CD14-positive monocyte (primary cell): ENCODE data around the gene TXN. TPM values are rescaled to one million over a fixed set of nuclear protein-coding genes. Genes with fewer than 3 reads are reported as not detected.
"Not testable (repeated sequence)": the region's sequence is repeated elsewhere in the genome, so short reads cannot be mapped to it uniquely, and the experiment has no call there.

ENCODE experiments used
- DNase-seq, 3 donors: peaks; one replicate each; pipeline ENCODE4 v3.0.0-alpha.2; 2011 to 2022
- H2AFZ ChIP-seq: 2 replicates; pipeline ENCODE4 v1.6.0; 2012; ENCODE audit warnings: mild to moderate bottlenecking, low read depth, low read length, inconsistent platforms; ENCODE audit not compliant: insufficient read depth, poor library complexity, severe bottlenecking
- H3K27ac ChIP-seq, 2 donors: 1 replicate in 1 of 2; 2 replicates in 1 of 2; pipeline ENCODE4 v1.5.1; 2012 to 2013; ENCODE audit warnings: low read length in 2 of 2, control low read depth in 1 of 2, inconsistent platforms in 1 of 2, low read depth in 1 of 2, mild to moderate bottlenecking in 1 of 2
- H3K27me3 ChIP-seq, 2 donors: one replicate each; pipeline versions ENCODE4 v1.6.0 to v1.6.1; 2011 to 2013; ENCODE audit warnings: low read length in 2 of 2; ENCODE audit not compliant: control insufficient read depth in 2 of 2, insufficient read depth in 2 of 2
- H3K36me3 ChIP-seq, 2 donors: replicated peaks in 1 of 2; 1 replicate in 1 of 2; 2 replicates in 1 of 2; pipeline versions ENCODE4 v1.5.1 to v1.6.1; 2012 to 2013; ENCODE audit warnings: low read length in 2 of 2, control low read depth in 1 of 2, inconsistent platforms in 1 of 2, mild to moderate bottlenecking in 1 of 2; ENCODE audit not compliant: insufficient read depth in 2 of 2, control insufficient read depth in 1 of 2
- H3K4me1 ChIP-seq, 2 donors: 1 replicate in 1 of 2; 2 replicates in 1 of 2; pipeline versions ENCODE4 v1.5.1 to v1.6.1; 2012 to 2013; ENCODE audit warnings: low read length in 2 of 2, control low read depth in 1 of 2, inconsistent platforms in 1 of 2, mild to moderate bottlenecking in 1 of 2, moderate library complexity in 1 of 2; ENCODE audit not compliant: insufficient read depth in 2 of 2, control insufficient read depth in 1 of 2
- H3K4me2 ChIP-seq: replicated peaks from 2 replicates; pipeline ENCODE3; 2012; ENCODE audit warnings: low read length, moderate library complexity, mild to moderate bottlenecking; ENCODE audit not compliant: poor library complexity, severe bottlenecking; ENCODE audit errors: extremely low read depth
- H3K4me3 ChIP-seq, 3 experiments: fragments of 200-600 bp in 1 of 3; sonication (generic) in 1 of 3; replicated peaks in 1 of 3; 1 replicate in 2 of 3; 2 replicates in 1 of 3; pipeline ENCODE4 v1.5.1; 2011 to 2013; ENCODE audit warnings: low read length in 3 of 3, mild to moderate bottlenecking in 3 of 3, control low read depth in 2 of 3, low read depth in 2 of 3, inconsistent platforms in 1 of 3, moderate library complexity in 1 of 3
- H3K79me2 ChIP-seq: 2 replicates; pipeline ENCODE4 v1.6.0; 2012; ENCODE audit warnings: mild to moderate bottlenecking, control low read depth, inconsistent platforms, low read length, moderate library complexity; ENCODE audit not compliant: insufficient read depth
- H3K9ac ChIP-seq: 2 replicates; pipeline ENCODE4 v1.6.0; 2017; ENCODE audit warnings: low read length, mild to moderate bottlenecking; ENCODE audit not compliant: insufficient read depth, poor library complexity, severe bottlenecking
- H3K9me3 ChIP-seq, 2 donors: replicated peaks in 1 of 2; 1 replicate in 1 of 2; 2 replicates in 1 of 2; pipeline versions ENCODE4 v1.5.1 to v1.6.1; 2012 to 2013; ENCODE audit warnings: low read length in 2 of 2, control low read depth in 1 of 2; ENCODE audit not compliant: control insufficient read depth in 1 of 2, insufficient read depth in 1 of 2
- H4K20me1 ChIP-seq: 2 replicates; pipeline ENCODE4 v1.6.0; 2012; ENCODE audit warnings: mild to moderate bottlenecking, low read length, control low read depth, moderate library complexity; ENCODE audit not compliant: insufficient read depth
- H3K27ac Mint-ChIP-seq, 7 donors: one replicate each; pipeline ENCODE4 v1.8.0; 2020; ENCODE audit warnings: mild to moderate bottlenecking in 7 of 7, mixed read lengths in 7 of 7, moderate library complexity in 6 of 7, inconsistent platforms in 2 of 7
- H3K27me3 Mint-ChIP-seq, 3 donors: one replicate each; pipeline ENCODE4 v1.8.0; 2021 to 2022; ENCODE audit warnings: low read depth in 3 of 3, mild to moderate bottlenecking in 3 of 3, mixed read lengths in 3 of 3, moderate library complexity in 3 of 3, inconsistent platforms in 1 of 3
- H3K36me3 Mint-ChIP-seq, 2 donors: one replicate each; pipeline ENCODE4 v1.8.0; 2020; ENCODE audit warnings: mixed read lengths in 2 of 2, inconsistent platforms in 1 of 2, mild to moderate bottlenecking in 1 of 2
- H3K4me1 Mint-ChIP-seq: one replicate; pipeline ENCODE4 v1.8.0; 2020; ENCODE audit warnings: mild to moderate bottlenecking, mixed read lengths
- H3K4me3 Mint-ChIP-seq, 2 donors: one replicate each; pipeline ENCODE4 v1.8.0; 2020; ENCODE audit warnings: mild to moderate bottlenecking in 2 of 2, mixed read lengths in 2 of 2, moderate library complexity in 1 of 2
- H3K9me3 Mint-ChIP-seq, 7 donors: one replicate each; pipeline ENCODE4 v1.8.0; 2020 to 2022; ENCODE audit warnings: mixed read lengths in 7 of 7, mild to moderate bottlenecking in 6 of 7, moderate library complexity in 6 of 7, inconsistent platforms in 2 of 7
- WGBS: methylation state at CpG from one replicate; pipeline ENCODE4 v1.1.5; 2013; ENCODE audit warnings: missing lambda C conversion rate; ENCODE audit not compliant: insufficient coverage; 5-methylcytosine and 5-hydroxymethylcytosine counted together
- intact Hi-C, 2 donors: fragments of 100-400 bp; cut with micrococcal nuclease; formaldehyde crosslinking; loops; one replicate each; pipeline versions ENCODE4 v1.15.0 to v1.15.1; 2023
- polyA plus RNA-seq, 3 donors: library from polyadenylated mRNA; depleted of rRNA in 1 of 3; unstranded in 2 of 3; stranded (reverse) in 1 of 3; fragments of 300-500 nt in 2 of 3; fragments of >200 nt in 1 of 3; fragmentation: Illumina TruSeq in 2 of 3; gene quantifications; 1 replicate in 2 of 3; 2 replicates in 1 of 3; pipeline ENCODE4 v1.2.3, GENCODE V29; 2012 to 2021
- TF ChIP-seq, protein P1 (sequence below): fragments of 200-600 bp; IDR thresholded peaks from one replicate; pipeline ENCODE4 v1.8.0; 2022; ENCODE audit warnings: antibody characterized with exemption, mild to moderate bottlenecking

TXN gene
- polyA plus RNA-seq, 3 donors: 91.8 to 224 (median 209) TPM

DNA sequence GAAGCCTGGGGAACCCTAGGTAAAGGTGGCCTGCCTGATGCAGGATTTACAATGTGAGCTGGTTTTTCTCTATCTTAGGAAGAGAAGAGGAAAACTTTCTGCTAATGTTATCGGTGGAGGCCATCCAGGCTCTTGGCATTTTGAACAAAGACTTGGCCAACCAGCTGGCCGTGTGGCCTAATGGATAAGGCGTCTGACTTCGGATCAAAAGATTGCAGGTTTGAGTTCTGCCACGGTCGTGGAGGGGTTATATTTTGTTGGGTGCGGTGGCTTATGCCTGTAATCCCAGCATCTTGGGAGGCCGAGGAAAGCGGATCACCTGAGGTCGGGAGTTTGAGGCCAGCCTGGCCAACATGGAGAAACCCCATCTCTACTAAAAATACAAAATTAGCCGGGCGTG is 58.0 kb downstream of the TXN start:
- Histone ChIP-seq H3K9ac (no peak overlapping the region), H3K27me3 (no peaks in the 10 kb centered on the region), H3K9me3 (no peaks in the 10 kb centered on the region), H3K4me2 (no peak overlapping the region), H3K4me1 (peaks cover 3 to 5% of the 10 kb centered on the region in 2 donors), H2AFZ (no peak overlapping the region), H4K20me1 (no peaks in the 10 kb centered on the region), H3K4me3 (no peak overlapping the region), H3K27ac (no peak overlapping the region), H3K36me3 (no peaks in the 10 kb centered on the region), H3K79me2 (no peaks in the 10 kb centered on the region)
- H3K9me3 Mint-ChIP-seq: peaks cover 0 to 4% (median 0%) of the 10 kb centered on the region in 7 donors
- DNase-seq: no peak
- H3K4me1 Mint-ChIP-seq: peaks cover 8% of the 10 kb centered on the region
- H3K4me3 Mint-ChIP-seq: peak overlapping the region in 1 of 2 donors; percentile 9
- 96% methylated on average over 6 of the region's 12 CpGs for WGBS
- no peaks in the 10 kb centered on the region for H3K36me3 Mint-ChIP-seq
- intact Hi-C loops: no loop called here
- peaks cover 0 to 2% (median 2%) of the 10 kb centered on the region in 3 donors for H3K27me3 Mint-ChIP-seq
- TF ChIP-seq, protein P1, sequence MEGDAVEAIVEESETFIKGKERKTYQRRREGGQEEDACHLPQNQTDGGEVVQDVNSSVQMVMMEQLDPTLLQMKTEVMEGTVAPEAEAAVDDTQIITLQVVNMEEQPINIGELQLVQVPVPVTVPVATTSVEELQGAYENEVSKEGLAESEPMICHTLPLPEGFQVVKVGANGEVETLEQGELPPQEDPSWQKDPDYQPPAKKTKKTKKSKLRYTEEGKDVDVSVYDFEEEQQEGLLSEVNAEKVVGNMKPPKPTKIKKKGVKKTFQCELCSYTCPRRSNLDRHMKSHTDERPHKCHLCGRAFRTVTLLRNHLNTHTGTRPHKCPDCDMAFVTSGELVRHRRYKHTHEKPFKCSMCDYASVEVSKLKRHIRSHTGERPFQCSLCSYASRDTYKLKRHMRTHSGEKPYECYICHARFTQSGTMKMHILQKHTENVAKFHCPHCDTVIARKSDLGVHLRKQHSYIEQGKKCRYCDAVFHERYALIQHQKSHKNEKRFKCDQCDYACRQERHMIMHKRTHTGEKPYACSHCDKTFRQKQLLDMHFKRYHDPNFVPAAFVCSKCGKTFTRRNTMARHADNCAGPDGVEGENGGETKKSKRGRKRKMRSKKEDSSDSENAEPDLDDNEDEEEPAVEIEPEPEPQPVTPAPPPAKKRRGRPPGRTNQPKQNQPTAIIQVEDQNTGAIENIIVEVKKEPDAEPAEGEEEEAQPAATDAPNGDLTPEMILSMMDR: no peak
- H3K27ac Mint-ChIP-seq: peak overlapping the region in 1 of 7 donors; percentile 56

DNA sequence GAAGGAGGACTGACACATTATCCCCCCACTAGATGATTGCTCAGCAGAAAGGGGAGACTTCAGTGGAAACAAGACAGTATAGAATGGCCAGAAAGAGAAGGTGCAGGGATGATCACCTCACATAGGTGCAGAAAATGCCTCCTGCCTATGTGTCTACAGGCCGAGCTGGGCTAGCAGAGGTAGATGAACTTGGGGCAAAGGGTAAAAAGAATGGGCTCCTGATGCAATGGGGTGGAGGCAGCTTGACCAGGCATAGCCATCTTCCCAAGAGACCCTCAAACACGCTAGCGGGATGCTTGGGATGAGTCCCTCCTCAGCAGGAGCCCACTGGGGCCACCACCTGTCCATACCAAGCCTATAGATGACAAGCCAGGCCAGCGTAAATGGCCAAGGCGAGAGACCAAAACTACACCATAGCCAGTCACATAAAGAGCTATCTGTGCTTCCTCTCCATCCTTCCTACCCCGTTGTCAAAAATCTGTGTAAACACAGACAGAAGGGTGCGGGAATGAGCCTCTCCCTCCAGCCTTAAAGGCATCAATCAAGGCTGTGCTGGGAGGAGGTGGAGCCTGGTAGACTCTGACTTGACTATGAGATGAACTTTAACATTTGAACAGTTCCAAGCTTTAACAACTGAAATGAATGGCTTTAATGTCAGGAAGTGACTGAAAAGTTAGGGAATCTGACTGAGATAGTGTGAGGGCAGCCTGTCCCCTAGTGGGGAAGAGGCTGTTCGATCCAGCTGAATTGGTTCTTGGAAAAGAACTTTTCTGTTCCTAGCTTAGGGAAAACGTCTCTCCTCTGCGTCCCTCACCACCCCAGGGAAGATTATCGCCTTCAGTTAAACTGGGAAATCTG is 58.7 kb downstream of the TXN start:
- H3K9me3 Mint-ChIP-seq: peaks cover 0 to 4% (median 0%) of the 10 kb centered on the region in 7 donors
- intact Hi-C loops: no loop called here
- no peaks in the 10 kb centered on the region for H4K20me1 ChIP-seq
- H3K36me3 ChIP-seq: no peaks in the 10 kb centered on the region
- no peak overlapping the region for H3K9ac ChIP-seq
- H3K4me2 ChIP-seq: no peak overlapping the region
- DNase-seq: no peak
- TF ChIP-seq, protein P1: no peak
- no peaks in the 10 kb centered on the region for H3K9me3 ChIP-seq
- H3K4me3 Mint-ChIP-seq: no peak overlapping the region
- H3K27me3 Mint-ChIP-seq: peaks cover 0 to 4% (median 0%) of the 10 kb centered on the region in 3 donors
- H3K27me3 ChIP-seq: no peaks in the 10 kb centered on the region
- H3K79me2 ChIP-seq: no peaks in the 10 kb centered on the region
- peaks cover 15% of the 10 kb centered on the region for H3K4me1 Mint-ChIP-seq
- H2AFZ ChIP-seq: no peak overlapping the region
- no peaks in the 10 kb centered on the region for H3K36me3 Mint-ChIP-seq
- H3K4me1 ChIP-seq: peaks cover 11 to 13% of the 10 kb centered on the region in 2 donors
- WGBS: 94% methylated on average over 7 of the region's 11 CpGs
- no peak overlapping the region for H3K27ac ChIP-seq
- no peak overlapping the region for H3K4me3 ChIP-seq
- H3K27ac Mint-ChIP-seq: no peak overlapping the region

GRCh38 chr9:110196084-110196499 is 60.2 kb downstream of the TXN start:
- DNase-seq, intact Hi-C loops: not testable (repeated sequence)

More at GRCh38 chr9:110196084-110196499, 60.2 kb downstream of the TXN start:
- H3K36me3 Mint-ChIP-seq, H3K36me3 ChIP-seq, H3K27me3 ChIP-seq, H3K27ac Mint-ChIP-seq, H3K9me3 Mint-ChIP-seq, H3K27ac ChIP-seq, H3K79me2 ChIP-seq, H2AFZ ChIP-seq, H3K4me2 ChIP-seq, H3K9ac ChIP-seq, H4K20me1 ChIP-seq, H3K27me3 Mint-ChIP-seq, H3K4me3 ChIP-seq, H3K9me3 ChIP-seq: not testable (repeated sequence)
- peaks cover 22% of the 10 kb centered on the region for H3K4me1 Mint-ChIP-seq
- H3K4me1 ChIP-seq: peaks cover 14 to 15% of the 10 kb centered on the region in 2 donors
- H3K4me3 Mint-ChIP-seq: peak overlapping the region in 1 of 2 donors; percentile 31
- WGBS: 100% methylated on average over 6 of the region's 16 CpGs
